H1 (cell line): ENCODE data around the gene LYAR. TPM values are rescaled to one million over a fixed set of nuclear protein-coding genes. Genes with fewer than 3 reads are reported as not detected.

ENCODE experiments used
- CTCF ChIA-PET: fragments of 300-600 bp; sonication (Branson Sonifier 250); formaldehyde crosslinking; loops from one replicate; lab custom pipeline; 2021; ENCODE audit not compliant: partially characterized antibody; lab: Charles Lee
- POLR2A ChIA-PET: fragments of 300-600 bp; sonication (Branson Sonifier 250); formaldehyde crosslinking; loops from one replicate; lab custom pipeline; 2021; ENCODE audit warnings: inconsistent platforms; ENCODE audit not compliant: partially characterized antibody; lab: Charles Lee
- DNase-seq, 2 experiments: peaks; one replicate each; pipeline versions ENCODE4 v3.0.0 to v3.0.0-alpha.2; 2010 to 2022; ENCODE audit warnings: low spot score in 2 of 2, low read depth in 1 of 2, mixed read lengths in 1 of 2
- FAIRE-seq: peaks from 2 replicates; lab custom pipeline; 2011; peaks lifted over from hg19 to GRCh38; lab: Jason Lieb, UNC
- H2AFZ ChIP-seq: 2 replicates; pipeline ENCODE4 v1.8.1; 2012; ENCODE audit warnings: low read length, inconsistent platforms
- H2AK5ac ChIP-seq: 2 replicates; pipeline ENCODE4 v1.6.1; 2013; ENCODE audit warnings: low read depth, low read length
- H2BK120ac ChIP-seq: replicated peaks from 2 replicates; pipeline ENCODE3; 2013; ENCODE audit warnings: low read depth, low read length, inconsistent platforms
- H2BK12ac ChIP-seq: 2 replicates; pipeline ENCODE4 v1.6.1; 2013; ENCODE audit warnings: low read depth, low read length
- H2BK15ac ChIP-seq: 2 replicates; pipeline ENCODE4 v1.6.1; 2013; ENCODE audit warnings: low read length
- H2BK20ac ChIP-seq: 2 replicates; pipeline ENCODE4 v1.6.1; 2013; ENCODE audit warnings: low read length
- H2BK5ac ChIP-seq: 2 replicates; pipeline ENCODE4 v1.6.1; 2013; ENCODE audit warnings: low read depth, low read length
- H3K14ac ChIP-seq: 2 replicates; pipeline ENCODE4 v1.6.1; 2013; ENCODE audit warnings: inconsistent platforms; ENCODE audit not compliant: insufficient read length
- H3K18ac ChIP-seq: 2 replicates; pipeline ENCODE4 v1.6.1; 2013; ENCODE audit warnings: low read length; ENCODE audit errors: extremely low read depth
- H3K23ac ChIP-seq: 2 replicates; pipeline ENCODE4 v1.6.1; 2013; ENCODE audit warnings: inconsistent platforms; ENCODE audit not compliant: insufficient read length
- H3K23me2 ChIP-seq: 2 replicates; pipeline ENCODE4 v1.6.1; 2013; ENCODE audit warnings: low read depth, low read length
- H3K27ac ChIP-seq: 2 replicates; pipeline ENCODE4 v1.6.1; 2011; ENCODE audit warnings: low read depth, low read length, inconsistent platforms
- H3K27me3 ChIP-seq, 4 experiments: replicated peaks in 1 of 4; 1 replicate in 1 of 4; 2 replicates in 3 of 4; pipeline versions ENCODE4 v1.6.1 to v1.8.1; 2011 to 2013; ENCODE audit warnings: low read length in 3 of 4, mild to moderate bottlenecking in 3 of 4, inconsistent platforms in 2 of 4, mixed read lengths in 2 of 4, moderate library complexity in 1 of 4; ENCODE audit not compliant: control insufficient read depth in 3 of 4, insufficient read depth in 3 of 4; ENCODE audit errors: extremely low read depth in 1 of 4
- H3K36me3 ChIP-seq, 4 experiments: 2 replicates each; pipeline versions ENCODE4 v1.6.1 to v1.8.1; 2011 to 2013; ENCODE audit warnings: mild to moderate bottlenecking in 4 of 4, low read length in 3 of 4, moderate library complexity in 2 of 4, control low read depth in 1 of 4, inconsistent platforms in 1 of 4; ENCODE audit not compliant: insufficient read depth in 4 of 4, control insufficient read depth in 2 of 4
- H3K4ac ChIP-seq: replicated peaks from 2 replicates; pipeline ENCODE3; 2013; ENCODE audit warnings: low read length, low read depth, mixed read lengths, inconsistent platforms; ENCODE audit not compliant: insufficient read length
- H3K4me1 ChIP-seq, 4 experiments: replicated peaks in 1 of 4; 1 replicate in 1 of 4; 2 replicates in 3 of 4; pipeline versions ENCODE4 v1.6.1 to v1.8.1; 2011 to 2013; ENCODE audit warnings: low read length in 3 of 4, inconsistent platforms in 2 of 4, mixed read lengths in 1 of 4; ENCODE audit not compliant: insufficient read depth in 4 of 4, control insufficient read depth in 3 of 4
- H3K4me2 ChIP-seq, 2 experiments: 2 replicates each; pipeline versions ENCODE4 v1.6.1 to v1.8.1; 2011 to 2013; ENCODE audit warnings: low read depth in 2 of 2, low read length in 2 of 2, control low read depth in 1 of 2, inconsistent platforms in 1 of 2, mild to moderate bottlenecking in 1 of 2; ENCODE audit not compliant: insufficient read depth in 1 of 2
- H3K4me3 ChIP-seq, 4 experiments: fragments of 200-600, 300-600 bp in 1 of 4; sonication (generic), shearing (Covaris generic), sonication (Bioruptor Twin) in 1 of 4; 2 replicates each; pipeline versions ENCODE4 v1.5.1 to v1.8.1; 2011 to 2016; ENCODE audit warnings: low read length in 4 of 4, low read depth in 3 of 4, control low read depth in 2 of 4, inconsistent platforms in 2 of 4, mild to moderate bottlenecking in 2 of 4, mixed read lengths in 1 of 4, moderate library complexity in 1 of 4; ENCODE audit not compliant: insufficient read depth in 2 of 4; ENCODE audit errors: extremely low read depth in 1 of 4
- H3K56ac ChIP-seq: replicated peaks from 2 replicates; pipeline ENCODE3; 2013; ENCODE audit warnings: low read depth, mild to moderate bottlenecking, mixed read lengths, low read length, inconsistent platforms; ENCODE audit not compliant: insufficient read length
- H3K79me1 ChIP-seq: 2 replicates; pipeline ENCODE4 v1.6.1; 2013; ENCODE audit warnings: low read depth, low read length, control low read depth
- H3K79me2 ChIP-seq, 2 experiments: 2 replicates each; pipeline versions ENCODE4 v1.6.1 to v1.8.1; 2012 to 2013; ENCODE audit warnings: low read length in 2 of 2, mild to moderate bottlenecking in 2 of 2, inconsistent platforms in 1 of 2; ENCODE audit not compliant: insufficient read depth in 2 of 2, control insufficient read depth in 1 of 2
- H3K9ac ChIP-seq, 4 experiments: replicated peaks in 1 of 4; 1 replicate in 1 of 4; 2 replicates in 3 of 4; pipeline versions ENCODE4 v1.6.1 to v1.8.1; 2011 to 2013; ENCODE audit warnings: low read depth in 3 of 4, low read length in 3 of 4, control low read depth in 2 of 4, mild to moderate bottlenecking in 2 of 4, moderate library complexity in 2 of 4, inconsistent platforms in 1 of 4; ENCODE audit errors: extremely low read depth in 1 of 4
- H3K9me3 ChIP-seq, 2 experiments: 2 replicates each; pipeline versions ENCODE4 v1.6.1 to v1.8.1; 2012 to 2013; ENCODE audit warnings: mild to moderate bottlenecking in 2 of 2, moderate library complexity in 2 of 2, control low read depth in 1 of 2, inconsistent platforms in 1 of 2, low read depth in 1 of 2, low read length in 1 of 2, mixed read lengths in 1 of 2; ENCODE audit not compliant: insufficient read depth in 2 of 2
- H4K20me1 ChIP-seq, 2 experiments: replicated peaks in 1 of 2; 2 replicates each; pipeline versions ENCODE3 to v1.8.1; 2011 to 2013; ENCODE audit warnings: inconsistent platforms in 2 of 2, low read length in 2 of 2, mild to moderate bottlenecking in 1 of 2; ENCODE audit not compliant: insufficient read depth in 2 of 2, control insufficient read depth in 1 of 2
- H4K5ac ChIP-seq: 2 replicates; pipeline ENCODE4 v1.6.1; 2013; ENCODE audit warnings: low read length, low read depth, mixed read lengths, inconsistent platforms; ENCODE audit not compliant: insufficient read length
- H4K8ac ChIP-seq: 2 replicates; pipeline ENCODE4 v1.8.0; 2013; ENCODE audit warnings: mild to moderate bottlenecking, moderate library complexity, low read length, inconsistent platforms; ENCODE audit not compliant: insufficient read depth; ENCODE audit errors: extremely low read depth
- H4K91ac ChIP-seq: replicated peaks from 2 replicates; pipeline ENCODE3; 2013; ENCODE audit warnings: low read length, mixed read lengths, inconsistent platforms; ENCODE audit not compliant: insufficient read length
- BCL11A ChIP-seq, 2 experiments: IDR thresholded peaks; one replicate each; pipeline ENCODE4 v1.6.1; 2011; ENCODE audit warnings: low read depth in 2 of 2, low read length in 2 of 2, mild to moderate bottlenecking in 2 of 2
- CHD2 ChIP-seq: IDR thresholded peaks from 2 replicates; pipeline ENCODE4 v1.6.1; 2012; ENCODE audit warnings: low read length, improper control_type of control experiment
- JUND ChIP-seq: IDR thresholded peaks from 2 replicates; pipeline ENCODE4 v1.6.1; 2011; ENCODE audit warnings: mild to moderate bottlenecking, improper control_type of control experiment, low read length
- KDM1A ChIP-seq: fragments of 200-600, 300-600 bp; sonication (generic); IDR thresholded peaks from 2 replicates; pipeline ENCODE4 v1.7.1; 2016; ENCODE audit warnings: mild to moderate bottlenecking, low read length, borderline replicate concordance
- KDM4A ChIP-seq: IDR thresholded peaks from one replicate; pipeline ENCODE4 v1.7.1; 2012; ENCODE audit warnings: low read depth, mild to moderate bottlenecking, moderate library complexity, low read length, inconsistent platforms; ENCODE audit not compliant: severe bottlenecking
- KDM5A ChIP-seq: fragments of 200-600 bp; IDR thresholded peaks from 2 replicates; pipeline ENCODE4 v1.7.1; 2012; ENCODE audit warnings: mild to moderate bottlenecking, low read length, inconsistent platforms, mixed read lengths
- POLR2AphosphoS5 ChIP-seq: IDR thresholded peaks from 2 replicates; pipeline ENCODE4 v1.6.1; 2011; ENCODE audit warnings: low read depth, low read length
- RFX5 ChIP-seq: IDR thresholded peaks from 2 replicates; pipeline ENCODE4 v1.6.1; 2011; ENCODE audit warnings: low read depth, low read length, improper control_type of control experiment, borderline replicate concordance
- SIN3A ChIP-seq, 2 experiments: IDR thresholded peaks in 1 of 2; conservative IDR thresholded peaks in 1 of 2; 2 replicates each; pipeline ENCODE4 v1.6.1; 2011 to 2012; ENCODE audit warnings: low read length in 2 of 2, improper control_type of control experiment in 1 of 2, low read depth in 1 of 2, mild to moderate bottlenecking in 1 of 2
- SRF ChIP-seq: IDR thresholded peaks from 2 replicates; pipeline ENCODE4 v1.6.1; 2011; ENCODE audit warnings: mild to moderate bottlenecking, low read depth, low read length, moderate library complexity
- TAF7 ChIP-seq: optimal IDR thresholded peaks from 2 replicates; pipeline ENCODE3; 2011; ENCODE audit warnings: low read depth, mild to moderate bottlenecking, inconsistent platforms, low read length, moderate library complexity, borderline replicate concordance
- TCF12 ChIP-seq: IDR thresholded peaks from 2 replicates; pipeline ENCODE4 v1.6.1; 2011; ENCODE audit warnings: low read depth, mild to moderate bottlenecking, low read length
- WGBS, 2 experiments: shearing (Covaris generic) in 1 of 2; methylation state at CpG; one replicate each; pipeline versions ENCODE4 v1.1.6 to v1.1.7; 2013 to 2015; ENCODE audit warnings: low lambda C conversion rate in 2 of 2, mixed read lengths in 2 of 2, inconsistent platforms in 1 of 2, low coverage in 1 of 2, missing lambda C conversion rate in 1 of 2; ENCODE audit not compliant: insufficient replicate concordance in 2 of 2, insufficient coverage in 1 of 2, insufficient read length in 1 of 2; ENCODE audit errors: extremely low coverage in 1 of 2, missing lambda C conversion rate in 1 of 2; 5-methylcytosine and 5-hydroxymethylcytosine counted together
- polyA plus RNA-seq, 7 experiments: library from polyadenylated mRNA; depleted of rRNA in 3 of 7; stranded (reverse) in 5 of 7; unstranded in 2 of 7; fragments of >200 nt in 5 of 7; fragments of 200-250 nt in 2 of 7; gene quantifications; 1 replicate in 5 of 7; 2 replicates in 1 of 7; 4 replicates in 1 of 7; pipeline versions ENCODE4 v1.2.1 to v1.2.3, GENCODE V29; 2011 to 2013; ENCODE audit warnings: missing spikeins in 2 of 7, mixed read lengths in 2 of 7
- total RNA-seq: library from RNA; stranded (reverse); fragmentation: NEBNext Ultra II Directional; extraction: Animal tissue kit (Norgen Biotek cat#: 25700); gene quantifications from 2 replicates; pipeline ENCODE4 v1.2.1, GENCODE V29; 2021

LYAR gene
- total and polyA plus RNA-seq, 2 of the 8 experiments (the other 6 are each of a cell fraction or from before 2014, with no cell fraction given): 6.5 to 46.9 TPM

- no peak overlapping the region for H2BK5ac ChIP-seq
- H3K14ac ChIP-seq: no peak overlapping the region
- H3K9me3 ChIP-seq: no peaks in the 10 kb centered on the region
- H3K23ac ChIP-seq: no peak overlapping the region
- no peak overlapping the region; the same call in 1 of the 2 replicates for H3K18ac ChIP-seq
- H2BK12ac ChIP-seq: no peak overlapping the region
- no peaks in the 10 kb centered on the region for H3K79me2 ChIP-seq
- ChIA-PET POLR2A (interaction anchor here (1.0 kb wide), 1 partner anchor 59 kb away, joined by 4 read pairs; no protein-coding TSS in a partner anchor), CTCF (interaction anchor here (1.0 to 2.3 kb wide), 5 partner anchors 10 to 72 kb away, joined by 3 to 7 read pairs (median 5); no protein-coding TSS in a partner anchor)
- H3K36me3 ChIP-seq: peaks cover 0 to 17% (median 7%) of the 10 kb centered on the region in 4 experiments; a peak in 4 of 8 replicates
- H4K5ac ChIP-seq: no peak overlapping the region
- no peak overlapping the region for H2BK15ac ChIP-seq
- 72% methylated on average over 10 of the region's 10 CpGs; no CpG with 5 or more reads in 1 of the 2 experiments for WGBS, 2 experiments
- H3K27ac ChIP-seq: peak overlapping the region; percentile 49; the same call in 1 of the 2 replicates
- no peak overlapping the region for H2BK20ac ChIP-seq
- no peak overlapping the region; the same call in 1 of the 2 replicates for H2AFZ ChIP-seq
- H4K20me1 ChIP-seq: no peaks in the 10 kb centered on the region
- no peak overlapping the region for H2BK120ac ChIP-seq
- no peak overlapping the region for H2AK5ac ChIP-seq
- no peaks in the 10 kb centered on the region for H3K27me3 ChIP-seq
- H3K4ac ChIP-seq: no peak overlapping the region
- H3K79me1 ChIP-seq: 0 out of 2 replicates have a peak, but pooled peaks cover 3% of the 10 kb centered on the region
- peaks cover 0 to 6% (median 1%) of the 10 kb centered on the region in 4 experiments; a peak in 2 of 7 replicates for H3K4me1 ChIP-seq
- peak; percentile 52 for FAIRE-seq
- DNase-seq: no peak
- no peak overlapping the region for H4K8ac ChIP-seq
- no peaks in the 10 kb centered on the region for H3K23me2 ChIP-seq
- H3K56ac ChIP-seq: no peak overlapping the region
- peak overlapping the region in 1 of 2 experiments; percentile 19; a peak in 1 of 4 replicates for H3K4me2 ChIP-seq
- no peak overlapping the region for H3K4me3 ChIP-seq
- 0 out of 7 replicates have a peak overlapping the region, but pooled peaks of 1 of the 4 experiments have one; percentile 34 for H3K9ac ChIP-seq
- no peak overlapping the region for H4K91ac ChIP-seq
- TF ChIP-seq KDM1A: no peak
- TF ChIP-seq KDM5A: no peak
- TF ChIP-seq SRF: no peak
- no peak for TF ChIP-seq CHD2
- no peak for TF ChIP-seq JUND
- no peak for TF ChIP-seq BCL11A (IDR thresholded peaks at IDR 0.05; ENCODE audit: low read depth in 2 of 2, low read length in 2 of 2)
- TF ChIP-seq KDM4A: no peak
- no peak for TF ChIP-seq POLR2AphosphoS5
- no peak for TF ChIP-seq TCF12
- no peak for TF ChIP-seq TAF7
- TF ChIP-seq SIN3A (conservative IDR thresholded peaks at IDR 0.05 in 1 of 2, IDR thresholded peaks at IDR 0.05 in 1 of 2; ENCODE audit: low read depth in 1 of 2, low read length in 2 of 2): no peak
- TF ChIP-seq RFX5: no peak
These were observed 34.0 kb upstream of the LYAR start for GRCh38 chr4:4323705-4324534.
